Loucy (cell line): ENCODE data around the gene ASCL1.

Experiments
- H2AFZ ChIP-seq: fragments of 200-600 bp; sonication (generic); 2 replicates; pipeline ENCODE4 v1.6.0; 2016; ENCODE audit warnings: antibody characterized with exemption, mild to moderate bottlenecking, low read length, moderate library complexity
- H3F3A ChIP-seq: fragments of 200-600 bp; 2 replicates; pipeline ENCODE4 v1.6.0; 2016; ENCODE audit warnings: antibody characterized with exemption, low read depth, mild to moderate bottlenecking
- H3K27me3 ChIP-seq: fragments of 200-600 bp; sonication (generic); 2 replicates; pipeline ENCODE4 v1.6.1; 2014; ENCODE audit warnings: low read length, mild to moderate bottlenecking; ENCODE audit not compliant: insufficient read depth, poor library complexity, severe bottlenecking
- H3K36me3 ChIP-seq: fragments of 200-600 bp; sonication (generic); 2 replicates; pipeline ENCODE4 v1.6.1; 2016; ENCODE audit warnings: low read length; ENCODE audit not compliant: insufficient read depth
- H3K4me1 ChIP-seq: fragments of 200-600 bp; sonication (generic); 2 replicates; pipeline ENCODE4 v1.5.1; 2014; ENCODE audit warnings: low read length, mild to moderate bottlenecking; ENCODE audit not compliant: insufficient read depth, poor library complexity, severe bottlenecking
- H3K4me2 ChIP-seq: fragments of 200-600 bp; sonication (generic); 2 replicates; pipeline ENCODE4 v1.6.0; 2014; ENCODE audit warnings: antibody characterized with exemption, low read length, low read depth, mild to moderate bottlenecking; ENCODE audit not compliant: poor library complexity, severe bottlenecking
- H3K4me3 ChIP-seq: fragments of 200-600 bp; sonication (generic); 2 replicates; pipeline ENCODE4 v1.5.1; 2014; ENCODE audit warnings: low read length, mild to moderate bottlenecking, mixed read lengths; ENCODE audit not compliant: poor library complexity, severe bottlenecking
- H3K79me2 ChIP-seq: fragments of 200-600 bp; sonication (generic); 2 replicates; pipeline ENCODE4 v1.6.1; 2014; ENCODE audit warnings: low read length; ENCODE audit not compliant: insufficient read depth
- H3K9ac ChIP-seq: fragments of 200-600 bp; sonication (generic); 2 replicates; pipeline ENCODE4 v1.6.0; 2014; ENCODE audit warnings: mild to moderate bottlenecking, low read depth, low read length, moderate library complexity; ENCODE audit not compliant: poor library complexity, severe bottlenecking
- H3K9me2 ChIP-seq: fragments of 200-600 bp; sonication (generic); replicated peaks from 2 replicates; pipeline ENCODE4 v1.6.1; 2016; ENCODE audit warnings: low read depth, low read length, mixed read lengths
- H3K9me3 ChIP-seq: fragments of 200-600 bp; sonication (generic); 2 replicates; pipeline ENCODE4 v1.6.1; 2014; ENCODE audit warnings: mild to moderate bottlenecking, antibody characterized with exemption, low read length, low read depth; ENCODE audit not compliant: insufficient read depth
- H4K20me1 ChIP-seq: fragments of 200-600 bp; sonication (generic); 2 replicates; pipeline ENCODE4 v1.6.0; 2014; ENCODE audit warnings: antibody characterized with exemption, low read length, mild to moderate bottlenecking; ENCODE audit not compliant: insufficient read depth, poor library complexity, severe bottlenecking
- EZH2phosphoT487 ChIP-seq: fragments of 200-600 bp; IDR thresholded peaks from 2 replicates; pipeline ENCODE4 v1.6.1; 2018; ENCODE audit warnings: antibody characterized with exemption, mild to moderate bottlenecking, moderate library complexity, borderline replicate concordance
- TF ChIP-seq, protein P1 (sequence below): fragments of 200-600 bp; sonication (generic); conservative IDR thresholded peaks from 2 replicates; pipeline ENCODE4 v1.5.1; 2014; ENCODE audit warnings: mild to moderate bottlenecking, antibody characterized with exemption, low read length

ASCL1 gene

DNA sequence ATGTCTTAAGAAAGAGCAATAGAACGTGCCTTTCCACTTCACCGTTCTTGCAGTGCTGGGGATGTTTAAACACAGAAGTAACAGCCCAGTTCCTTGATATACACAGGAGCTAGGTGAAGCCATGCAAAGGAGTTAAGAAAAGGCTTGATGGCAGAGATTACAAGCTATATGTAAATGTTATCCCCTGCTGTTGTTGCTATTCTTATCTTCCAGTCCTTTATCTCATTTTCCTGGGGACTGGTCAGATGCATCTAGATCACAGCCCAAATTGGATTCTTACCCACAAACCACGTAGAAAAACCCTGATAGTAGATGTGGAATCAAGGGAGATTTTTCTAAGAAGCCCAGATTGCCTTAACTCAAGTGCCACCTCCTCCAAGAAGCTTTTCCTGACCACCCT, 5.5 kb downstream of the ASCL1 start:
- TF ChIP-seq EZH2phosphoT487, result no peak
- TF ChIP-seq, protein P1, sequence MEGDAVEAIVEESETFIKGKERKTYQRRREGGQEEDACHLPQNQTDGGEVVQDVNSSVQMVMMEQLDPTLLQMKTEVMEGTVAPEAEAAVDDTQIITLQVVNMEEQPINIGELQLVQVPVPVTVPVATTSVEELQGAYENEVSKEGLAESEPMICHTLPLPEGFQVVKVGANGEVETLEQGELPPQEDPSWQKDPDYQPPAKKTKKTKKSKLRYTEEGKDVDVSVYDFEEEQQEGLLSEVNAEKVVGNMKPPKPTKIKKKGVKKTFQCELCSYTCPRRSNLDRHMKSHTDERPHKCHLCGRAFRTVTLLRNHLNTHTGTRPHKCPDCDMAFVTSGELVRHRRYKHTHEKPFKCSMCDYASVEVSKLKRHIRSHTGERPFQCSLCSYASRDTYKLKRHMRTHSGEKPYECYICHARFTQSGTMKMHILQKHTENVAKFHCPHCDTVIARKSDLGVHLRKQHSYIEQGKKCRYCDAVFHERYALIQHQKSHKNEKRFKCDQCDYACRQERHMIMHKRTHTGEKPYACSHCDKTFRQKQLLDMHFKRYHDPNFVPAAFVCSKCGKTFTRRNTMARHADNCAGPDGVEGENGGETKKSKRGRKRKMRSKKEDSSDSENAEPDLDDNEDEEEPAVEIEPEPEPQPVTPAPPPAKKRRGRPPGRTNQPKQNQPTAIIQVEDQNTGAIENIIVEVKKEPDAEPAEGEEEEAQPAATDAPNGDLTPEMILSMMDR, result no peak
- no peaks in the 10 kb centered on the region for H3K27me3 ChIP-seq
- no peaks in the 10 kb centered on the region for H3F3A ChIP-seq
- H3K9me2 ChIP-seq, result no peaks in the 10 kb centered on the region
- no peaks in the 10 kb centered on the region for H3K9me3 ChIP-seq
- H2AFZ ChIP-seq, result no peak overlapping the region
- H3K36me3 ChIP-seq, result no peaks in the 10 kb centered on the region
- no peaks in the 10 kb centered on the region for H3K4me1 ChIP-seq
- no peak overlapping the region for H3K9ac ChIP-seq
- H4K20me1 ChIP-seq, result no peaks in the 10 kb centered on the region
- no peak overlapping the region for H3K4me3 ChIP-seq
- no peak overlapping the region for H3K4me2 ChIP-seq
- no peaks in the 10 kb centered on the region for H3K79me2 ChIP-seq

DNA sequence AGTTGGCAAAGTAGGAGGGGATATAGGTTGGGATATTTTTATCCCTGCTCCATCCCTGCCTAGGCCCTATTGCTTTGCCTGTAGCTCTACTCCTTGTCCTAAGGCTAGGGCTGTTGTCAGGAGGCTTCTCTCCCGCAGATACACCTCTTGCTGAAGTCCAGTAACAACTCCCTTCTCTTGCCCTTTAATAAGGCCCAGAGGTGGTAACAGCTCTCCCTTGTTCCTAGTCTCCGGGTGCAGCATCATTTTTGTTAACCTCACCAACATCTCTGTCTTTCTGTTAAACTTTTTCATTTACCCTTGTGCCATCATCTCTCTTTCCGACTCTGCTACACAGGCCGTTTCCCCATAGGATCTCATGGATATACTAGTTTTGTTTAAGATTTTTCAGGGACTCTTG, 6.3 kb downstream of the ASCL1 start:
- no peaks in the 10 kb centered on the region for H3K9me2 ChIP-seq
- H3K4me3 ChIP-seq, result no peak overlapping the region
- H3K36me3 ChIP-seq, result no peaks in the 10 kb centered on the region
- no peak overlapping the region for H3K4me2 ChIP-seq
- H3K4me1 ChIP-seq, result no peaks in the 10 kb centered on the region
- no peaks in the 10 kb centered on the region for H4K20me1 ChIP-seq
- H3K9me3 ChIP-seq, result no peaks in the 10 kb centered on the region
- TF ChIP-seq EZH2phosphoT487, result no peak
- TF ChIP-seq, protein P1, result no peak
- no peak overlapping the region for H3K9ac ChIP-seq
- H3K27me3 ChIP-seq, result no peaks in the 10 kb centered on the region
- no peak overlapping the region for H2AFZ ChIP-seq
- no peaks in the 10 kb centered on the region for H3F3A ChIP-seq
- no peaks in the 10 kb centered on the region for H3K79me2 ChIP-seq

DNA sequence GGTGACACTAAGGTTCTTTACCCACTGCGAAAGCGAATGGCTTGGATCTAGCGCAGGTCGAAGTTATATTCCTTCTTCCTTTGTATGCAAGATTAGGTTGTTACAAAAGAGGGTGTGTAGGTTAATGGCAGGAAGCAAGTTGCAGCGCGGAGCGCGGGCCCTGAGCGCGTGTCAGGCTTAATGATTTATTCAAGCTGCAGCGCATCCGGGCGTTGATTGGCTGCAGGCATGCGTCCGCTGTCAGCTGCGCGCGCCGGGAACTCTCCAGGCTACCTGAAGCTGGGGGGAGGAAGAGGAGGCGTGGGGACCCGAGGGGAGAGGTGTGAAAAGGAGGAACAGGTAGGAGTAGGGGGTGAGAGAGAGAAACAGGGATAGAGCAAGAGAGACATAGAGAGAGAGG, 7.4 kb downstream of the ASCL1 start:
- Histone ChIP-seq H2AFZ (no peak overlapping the region), H3K9me3 (no peaks in the 10 kb centered on the region), H3K4me3 (no peak overlapping the region), H3K9ac (no peak overlapping the region), H3K36me3 (no peaks in the 10 kb centered on the region), H3K79me2 (no peaks in the 10 kb centered on the region), H3F3A (no peaks in the 10 kb centered on the region), H4K20me1 (no peaks in the 10 kb centered on the region), H3K4me1 (no peaks in the 10 kb centered on the region), H3K27me3 (no peaks in the 10 kb centered on the region), H3K9me2 (no peaks in the 10 kb centered on the region), H3K4me2 (no peak overlapping the region)
- TF ChIP-seq EZH2phosphoT487, result no peak
- TF ChIP-seq, protein P1, result no peak
